GM10248 (cell line): ENCODE measurements around the gene NUDT1.

Experiments used
- CTCF ChIA-PET: fragments of 300-600 bp; sonication (Branson Sonifier 250); formaldehyde crosslinking; extraction: SDS; loops from one replicate; lab custom pipeline; 2021; ENCODE audit warnings: antibody characterized with exemption; lab: Yijun Ruan, JAX
- POLR2A ChIA-PET: fragments of 350-650 bp; sonication (Branson Sonifier 250); formaldehyde crosslinking; extraction: SDS; loops from one replicate; lab custom pipeline; 2020; ENCODE audit warnings: antibody characterized with exemption; lab: Yijun Ruan, JAX
- DNase-seq: peaks from one replicate; pipeline ENCODE4 v3.0.0; 2012; ENCODE audit errors: extremely low spot score
- CTCF ChIP-seq: IDR thresholded peaks from 2 replicates; pipeline ENCODE4 v1.5.1; 2012; ENCODE audit warnings: mild to moderate bottlenecking, low read depth; ENCODE audit errors: extremely low read depth, missing control alignments, control extremely low read depth

Gene NUDT1

GRCh38 chr7:2231992-2232765 is 9.8 kb upstream of the NUDT1 start:
- ChIA-PET POLR2A (interaction anchor here (0.6 to 0.9 kb wide), 2 partner anchors 10 to 23 kb away, joined by 3 read pairs; partner anchors contain the start of genes MRM2 and NUDT1), CTCF (interaction anchor here (0.9 to 2.2 kb wide), 4 partner anchors 10 to 116 kb away, joined by 3 to 8 read pairs (median 6); partner anchors contain the start of genes MRM2 and NUDT1)
- DNase-seq = peak; percentile 51
- no peak for TF ChIP-seq CTCF

- ChIA-PET POLR2A (interaction anchor here (0.6 to 0.9 kb wide), 2 partner anchors 9 to 23 kb away, joined by 3 read pairs; partner anchors contain the start of genes MRM2 and NUDT1), CTCF (interaction anchor here (1.8 to 2.2 kb wide), 3 partner anchors 9 to 115 kb away, joined by 6 to 8 read pairs (median 7); partner anchors contain the start of genes MRM2 and NUDT1)
- TF ChIP-seq CTCF = no peak
- DNase-seq = peak; percentile 93
These were observed 9.1 kb upstream of the NUDT1 start, which contains the start of gene MAD1L1 for GRCh38 chr7:2232766-2233520. Gene MAD1L1, minus strand, starts transcription at chr7:2232945. Its CDS starts 2,812 bp downstream, at chr7:2230133.

- CTCF ChIA-PET = no interaction called here
- TF ChIP-seq CTCF = no peak
- no peak for DNase-seq
- POLR2A ChIA-PET = interaction anchor here (1.2 kb wide), 1 partner anchor 120 kb away, joined by 4 read pairs; no protein-coding TSS in a partner anchor
These were observed 8.1 kb upstream of the NUDT1 start for GRCh38 chr7:2233926-2234325.

GRCh38 chr7:2237109-2237602 is 4.9 kb upstream of the NUDT1 start:
- CTCF ChIA-PET = interaction anchor here (1.0 to 2.3 kb wide), 7 partner anchors 9 to 472 kb away, joined by 3 to 7 read pairs (median 3); no protein-coding TSS in a partner anchor
- POLR2A ChIA-PET = interaction anchor here (0.8 to 1.2 kb wide), 3 partner anchors 61 to 1079 kb away, joined by 3 to 5 read pairs (median 4); no protein-coding TSS in a partner anchor
- peak; percentile 87 for DNase-seq
- no peak for TF ChIP-seq CTCF

GRCh38 chr7:2239242-2239641 is 2.8 kb upstream of the NUDT1 start:
- no peak for TF ChIP-seq CTCF
- CTCF ChIA-PET = interaction anchor here (2.3 kb wide), 1 partner anchor 109 kb away, joined by 7 read pairs; no protein-coding TSS in a partner anchor
- POLR2A ChIA-PET = no interaction called here
- no peak for DNase-seq
